Activated CD8-positive, alpha-beta memory T cell treated with anti-CD3 and anti-CD28 coated beads, Interleukin-2, amount 50 U/mL, for 1 hour (primary cell): ENCODE data around the gene PLCL1.
"Not testable (repeated sequence)": the region's sequence is repeated elsewhere in the genome, so short reads cannot be mapped to it uniquely, and the experiment has no call there.

Source experiments
- DNase-seq: peaks from one replicate; pipeline ENCODE4 v3.0.0-alpha.2; 2020; ENCODE audit errors: extremely low read depth

PLCL1 gene

GRCh38 chr2:198000417-198000816 is 196.0 kb downstream of the PLCL1 start:
- DNase-seq = no peak

GRCh38 chr2:198004173-198004572 is 199.8 kb downstream of the PLCL1 start:
- DNase-seq = no peak

- DNase-seq = no peak
Observed at GRCh38 chr2:198004921-198005829, 200.8 kb downstream of the PLCL1 start.

- DNase-seq = no peak
Observed at GRCh38 chr2:198006733-198007132, 202.3 kb downstream of the PLCL1 start.

- no peak for DNase-seq
Observed at GRCh38 chr2:198008230-198008629, 203.8 kb downstream of the PLCL1 start.

GRCh38 chr2:198012025-198012424 is 207.6 kb downstream of the PLCL1 start:
- DNase-seq = no peak

- DNase-seq = no peak
Observed at GRCh38 chr2:198016243-198016642, 211.8 kb downstream of the PLCL1 start.

- no peak for DNase-seq
Observed at GRCh38 chr2:198017068-198017467, 212.7 kb downstream of the PLCL1 start.

- DNase-seq = no peak
Observed at GRCh38 chr2:198028955-198029354, 224.6 kb downstream of the PLCL1 start.

GRCh38 chr2:198029576-198029975 is 225.2 kb downstream of the PLCL1 start:
- DNase-seq = not testable (repeated sequence)

GRCh38 chr2:198033626-198034025 is 229.2 kb downstream of the PLCL1 start:
- no peak for DNase-seq

- DNase-seq = no peak
Observed at GRCh38 chr2:198036029-198036879, 231.9 kb downstream of the PLCL1 start.

GRCh38 chr2:198040835-198041234 is 236.4 kb downstream of the PLCL1 start:
- no peak for DNase-seq

GRCh38 chr2:198042189-198042588 is 237.8 kb downstream of the PLCL1 start:
- DNase-seq = no peak

- no peak for DNase-seq
Observed at GRCh38 chr2:198044777-198045176, 240.4 kb downstream of the PLCL1 start.

GRCh38 chr2:198045227-198045626 is 240.8 kb downstream of the PLCL1 start:
- DNase-seq = no peak

GRCh38 chr2:198052741-198053140 is 248.3 kb downstream of the PLCL1 start:
- DNase-seq = no peak

- DNase-seq = no peak
Observed at GRCh38 chr2:198053148-198053547, 248.8 kb downstream of the PLCL1 start.

GRCh38 chr2:198053776-198054175 is 249.4 kb downstream of the PLCL1 start:
- no peak for DNase-seq

GRCh38 chr2:198054299-198054698 is 249.9 kb downstream of the PLCL1 start:
- peak; percentile 4 for DNase-seq

- DNase-seq = no peak
Observed at GRCh38 chr2:198055716-198056115, 251.3 kb downstream of the PLCL1 start.

GRCh38 chr2:198056836-198057235 is 252.4 kb downstream of the PLCL1 start:
- DNase-seq = no peak

- no peak for DNase-seq
Observed at GRCh38 chr2:198059800-198060199, 255.4 kb downstream of the PLCL1 start.
